ENCODE measurements around the gene PTCH2. TPM values are rescaled to one million over a fixed set of nuclear protein-coding genes. Genes with fewer than 3 reads are reported as not detected.
"Not testable (repeated sequence)": the region's sequence is repeated elsewhere in the genome, so short reads cannot be mapped to it uniquely, and the experiment has no call there.

Gene PTCH2
- total RNA-seq, 1 experiment from 2014 or later = not detected

DNA sequence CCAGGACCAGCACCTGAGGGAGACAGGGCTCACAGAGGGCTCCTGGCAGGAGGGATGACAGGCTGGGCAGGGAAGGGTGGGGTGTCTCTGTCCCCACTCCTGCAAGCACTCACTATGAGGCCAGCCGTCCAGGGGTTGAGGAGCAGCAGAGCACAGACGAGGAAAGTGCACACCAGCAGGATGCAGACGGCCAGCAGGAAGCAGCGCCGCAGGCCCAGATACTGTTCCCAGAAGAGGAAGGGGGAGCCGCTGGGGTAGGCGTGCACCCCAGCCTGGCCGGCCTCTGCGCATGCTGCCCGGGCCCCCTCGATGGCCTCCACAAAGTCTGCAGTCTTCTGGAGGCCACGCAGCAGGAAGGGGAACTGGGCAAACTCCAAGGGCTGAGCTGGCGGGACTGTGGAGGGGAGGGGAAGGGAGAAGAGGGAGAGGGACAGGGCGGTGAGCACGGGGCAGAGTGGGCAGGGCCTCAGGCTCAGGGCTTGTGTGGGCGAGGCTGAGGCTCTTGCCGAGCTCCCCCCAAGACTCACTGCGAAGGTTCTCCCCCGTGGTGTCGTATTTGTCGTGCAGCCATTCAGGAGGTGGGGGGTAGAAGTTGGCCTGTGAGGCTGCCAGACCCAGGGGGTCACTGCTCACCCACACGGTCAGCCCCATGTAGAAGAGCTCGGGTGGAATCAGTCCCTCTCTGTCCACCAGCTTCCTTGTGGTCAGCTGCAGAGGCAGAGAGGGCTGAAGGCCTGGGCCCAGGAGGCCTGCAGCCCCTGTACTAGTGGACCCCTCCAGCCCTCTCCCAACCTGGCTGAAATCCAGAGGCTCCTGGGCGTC, 16.5 kb downstream of the PTCH2 start:
- no peaks in the 10 kb centered on the region for H3K36me3 ChIP-seq (ENCODE audit: low read depth, low read length)
- POLR2A ChIA-PET (ENCODE audit: unreplicated experiment) = no interaction called here
- ATAC-seq (peak; percentile 18; the same call in 1 of the 2 replicates), DNase-seq (no peak)
- H3K79me2 ChIP-seq (ENCODE audit: low read length) = no peaks in the 10 kb centered on the region
- no TSS peak for BruUV-seq (replicated peaks)
- H3F3A ChIP-seq (ENCODE audit: low read length, unreplicated experiment) = no peaks in the 10 kb centered on the region
- no peak for TF ChIP-seq EZH2 (IDR thresholded peaks at IDR 0.05; ENCODE audit: low read length, unreplicated experiment)
- TF ChIP-seq, protein P1, sequence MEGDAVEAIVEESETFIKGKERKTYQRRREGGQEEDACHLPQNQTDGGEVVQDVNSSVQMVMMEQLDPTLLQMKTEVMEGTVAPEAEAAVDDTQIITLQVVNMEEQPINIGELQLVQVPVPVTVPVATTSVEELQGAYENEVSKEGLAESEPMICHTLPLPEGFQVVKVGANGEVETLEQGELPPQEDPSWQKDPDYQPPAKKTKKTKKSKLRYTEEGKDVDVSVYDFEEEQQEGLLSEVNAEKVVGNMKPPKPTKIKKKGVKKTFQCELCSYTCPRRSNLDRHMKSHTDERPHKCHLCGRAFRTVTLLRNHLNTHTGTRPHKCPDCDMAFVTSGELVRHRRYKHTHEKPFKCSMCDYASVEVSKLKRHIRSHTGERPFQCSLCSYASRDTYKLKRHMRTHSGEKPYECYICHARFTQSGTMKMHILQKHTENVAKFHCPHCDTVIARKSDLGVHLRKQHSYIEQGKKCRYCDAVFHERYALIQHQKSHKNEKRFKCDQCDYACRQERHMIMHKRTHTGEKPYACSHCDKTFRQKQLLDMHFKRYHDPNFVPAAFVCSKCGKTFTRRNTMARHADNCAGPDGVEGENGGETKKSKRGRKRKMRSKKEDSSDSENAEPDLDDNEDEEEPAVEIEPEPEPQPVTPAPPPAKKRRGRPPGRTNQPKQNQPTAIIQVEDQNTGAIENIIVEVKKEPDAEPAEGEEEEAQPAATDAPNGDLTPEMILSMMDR (conservative IDR thresholded peaks at IDR 0.05; ENCODE audit: low read depth, low read length) = no peak
- no peaks in the 10 kb centered on the region for H3K27me3 ChIP-seq (ENCODE audit: low read length)
- H3K9me3 ChIP-seq (ENCODE audit: low read length) = no peaks in the 10 kb centered on the region
- H3K4me3 ChIP-seq (ENCODE audit: low read length) = no peak overlapping the region
- no peaks in the 10 kb centered on the region for H3K9me2 ChIP-seq (replicated peaks; ENCODE audit: low read length)
- no peak overlapping the region for H2AFZ ChIP-seq (ENCODE audit: low read length)
- CTCF ChIA-PET = no interaction called here
- H3K27ac ChIP-seq (ENCODE audit: low read length) = no peak overlapping the region
- H3K4me2 ChIP-seq (ENCODE audit: low read length) = no peak overlapping the region
- no peaks in the 10 kb centered on the region for H3K4me1 ChIP-seq (ENCODE audit: insufficient read depth, low read length)
- intact Hi-C loops (cut with micrococcal nuclease) = no loop called here
- H3K9ac ChIP-seq (ENCODE audit: low read length) = no peak overlapping the region
- H4K20me1 ChIP-seq (ENCODE audit: low read length) = no peaks in the 10 kb centered on the region

DNA sequence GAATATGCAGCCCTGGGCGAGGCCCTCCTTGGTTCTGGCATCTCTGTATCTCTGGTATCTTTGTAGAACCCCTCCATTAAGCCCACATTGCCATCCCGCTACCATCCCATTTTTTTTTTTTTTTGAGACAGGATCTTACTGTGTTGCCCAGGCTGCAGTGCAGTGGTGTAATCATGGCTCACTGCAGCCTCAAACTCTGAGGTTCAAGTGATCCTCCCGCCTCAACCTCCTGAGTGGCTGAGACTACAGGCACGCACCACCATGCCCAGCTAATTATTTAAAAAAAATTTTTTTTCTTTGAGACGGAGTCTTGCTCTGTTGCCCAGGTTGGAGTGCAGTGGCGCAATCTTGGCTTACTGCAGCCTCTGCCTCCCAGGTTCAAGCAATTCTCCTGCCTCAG, 18.7 kb downstream of the PTCH2 start:
- H3K9ac ChIP-seq (ENCODE audit: low read length); H3K36me3 ChIP-seq (ENCODE audit: low read depth, low read length); H3K27ac ChIP-seq (ENCODE audit: low read length); H3K4me2 ChIP-seq (ENCODE audit: low read length); H4K20me1 ChIP-seq (ENCODE audit: low read length); H3K79me2 ChIP-seq (ENCODE audit: low read length); H3K4me1 ChIP-seq (ENCODE audit: insufficient read depth, low read length); DNase-seq; H2AFZ ChIP-seq (ENCODE audit: low read length); POLR2A ChIA-PET (ENCODE audit: unreplicated experiment); ATAC-seq; BruUV-seq (replicated peaks); H3K4me3 ChIP-seq (ENCODE audit: low read length); H3K27me3 ChIP-seq (ENCODE audit: low read length); H3F3A ChIP-seq (ENCODE audit: low read length, unreplicated experiment); H3K9me2 ChIP-seq (replicated peaks; ENCODE audit: low read length); CTCF ChIA-PET; H3K9me3 ChIP-seq (ENCODE audit: low read length); intact Hi-C loops (cut with micrococcal nuclease): not testable (repeated sequence)

DNA sequence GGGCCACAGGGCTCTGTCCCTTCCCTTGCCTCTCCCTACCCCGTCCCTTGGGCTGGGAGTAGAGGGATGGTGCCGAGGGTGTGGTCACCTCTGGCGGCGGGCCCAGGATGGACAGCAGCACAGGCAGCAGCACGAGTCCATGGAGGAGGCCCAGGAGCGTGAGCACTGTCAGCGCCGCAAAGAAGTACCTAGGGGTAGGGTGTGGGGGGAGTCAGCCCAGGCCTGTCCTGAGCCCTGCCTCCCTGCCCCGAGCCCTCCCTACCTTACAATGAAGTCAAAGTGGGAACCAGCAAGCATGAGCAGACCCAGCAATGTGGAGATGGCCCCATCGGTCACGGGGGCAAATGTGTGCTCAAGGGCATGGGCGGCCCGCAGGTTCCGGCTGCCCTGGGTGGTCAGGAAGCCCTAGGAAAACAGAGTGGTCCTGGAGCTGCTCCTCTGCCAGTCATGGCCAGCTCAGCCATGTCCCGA, 20.0 kb downstream of the PTCH2 start:
- H3K36me3 ChIP-seq (ENCODE audit: low read depth, low read length) = no peaks in the 10 kb centered on the region
- intact Hi-C loops (cut with micrococcal nuclease) = no loop called here
- no peaks in the 10 kb centered on the region for H3F3A ChIP-seq (ENCODE audit: low read length, unreplicated experiment)
- no peak overlapping the region for H3K9ac ChIP-seq (ENCODE audit: low read length)
- H3K4me2 ChIP-seq (ENCODE audit: low read length) = no peak overlapping the region
- ChIA-PET CTCF (no interaction called here), POLR2A (ENCODE audit: unreplicated experiment) (no interaction called here)
- H3K9me3 ChIP-seq (ENCODE audit: low read length) = no peaks in the 10 kb centered on the region
- H3K27me3 ChIP-seq (ENCODE audit: low read length) = no peaks in the 10 kb centered on the region
- TF ChIP-seq, protein P1 (conservative IDR thresholded peaks at IDR 0.05; ENCODE audit: low read depth, low read length) = no peak
- TF ChIP-seq EZH2phosphoT487 (IDR thresholded peaks at IDR 0.05; ENCODE audit: borderline replicate concordance, low read length) = no peak
- no peak for TF ChIP-seq EZH2 (IDR thresholded peaks at IDR 0.05; ENCODE audit: low read length, unreplicated experiment)
- ATAC-seq = no peak
- H3K9me2 ChIP-seq (replicated peaks; ENCODE audit: low read length) = no peaks in the 10 kb centered on the region
- DNase-seq = no peak
- no peaks in the 10 kb centered on the region for H4K20me1 ChIP-seq (ENCODE audit: low read length)
- H3K79me2 ChIP-seq (ENCODE audit: low read length) = no peaks in the 10 kb centered on the region
- H3K27ac ChIP-seq (ENCODE audit: low read length) = no peak overlapping the region
- no peak overlapping the region for H2AFZ ChIP-seq (ENCODE audit: low read length)
- H3K4me3 ChIP-seq (ENCODE audit: low read length) = no peak overlapping the region
- no TSS peak for BruUV-seq (replicated peaks)
- no peaks in the 10 kb centered on the region; the same call in 1 of the 2 replicates for H3K4me1 ChIP-seq (ENCODE audit: insufficient read depth, low read length)
